K562 (cell line): ENCODE measurements around the gene CGNL1. TPM values are rescaled to one million over a fixed set of nuclear protein-coding genes. Genes with fewer than 3 reads are reported as not detected.

Source experiments
- ATAC-seq: fragments of 200-7000 bp; cut with Tn5 transposase; 3 replicates; pipeline ENCODE4 v1.9.1; 2020; ENCODE audit warnings: moderate library complexity
- BruUV-seq: library from RNA; stranded (reverse); fragments of 400-500 nt; replicated peaks from 2 replicates; lab custom pipeline; 2021; lab: Mats Ljungman, UMichigan
- CTCF ChIA-PET: fragments of 300-600 bp; formaldehyde crosslinking; extraction: SDS; loops from one replicate; lab custom pipeline; 2021; ENCODE audit warnings: low intra/inter-chr PET ratio; lab: Yijun Ruan, JAX
- POLR2A ChIA-PET: fragments of 300-600, 350-650 bp; sonication (Branson Sonifier 250); formaldehyde crosslinking; extraction: SDS; loops from one replicate; lab custom pipeline; 2021; ENCODE audit warnings: antibody characterized with exemption, inconsistent platforms; lab: Yijun Ruan, JAX
- DNase-seq, 4 experiments: peaks; one replicate each; pipeline versions ENCODE4 v3.0.0 to v3.0.0-alpha.2; 2011 to 2018; ENCODE audit warnings: low spot score in 3 of 4, mixed read lengths in 3 of 4; ENCODE audit errors: extremely low read depth in 1 of 4
- FAIRE-seq: peaks from 2 replicates; lab custom pipeline; 2011; peaks lifted over from hg19 to GRCh38; lab: Jason Lieb, UNC
- H2AFZ ChIP-seq: 2 replicates; pipeline ENCODE4 v1.6.0; 2011; ENCODE audit warnings: low read depth, low read length, control low read depth, inconsistent platforms
- H3K27ac ChIP-seq: fragments of 200-600 bp; 3 replicates; pipeline ENCODE4 v1.8.0; 2011; ENCODE audit warnings: low read depth, mild to moderate bottlenecking, control low read depth, inconsistent platforms, low read length, moderate library complexity, mixed read lengths; ENCODE audit errors: extremely low read depth
- H3K27me3 ChIP-seq, 2 experiments: fragments of 300-600 bp in 1 of 2; 2 replicates in 1 of 2; 3 replicates in 1 of 2; pipeline versions ENCODE4 v1.6.0 to v1.8.0; 2011; ENCODE audit warnings: inconsistent platforms in 2 of 2, low read length in 2 of 2, mild to moderate bottlenecking in 1 of 2, mixed read lengths in 1 of 2, moderate library complexity in 1 of 2; ENCODE audit not compliant: control insufficient read depth in 2 of 2, insufficient read depth in 2 of 2
- H3K36me3 ChIP-seq: fragments of 300-600 bp; 3 replicates; pipeline ENCODE4 v1.8.0; 2011; ENCODE audit warnings: mild to moderate bottlenecking, low read length, inconsistent platforms; ENCODE audit not compliant: control insufficient read depth, insufficient read depth
- H3K4me1 ChIP-seq, 2 experiments: fragments of 200-600 bp in 1 of 2; replicated peaks in 1 of 2; 2 replicates in 1 of 2; 3 replicates in 1 of 2; pipeline versions ENCODE4 v1.5.1 to v1.8.0; 2011; ENCODE audit warnings: inconsistent platforms in 2 of 2, low read length in 2 of 2, mild to moderate bottlenecking in 1 of 2, mixed read lengths in 1 of 2, moderate library complexity in 1 of 2; ENCODE audit not compliant: control insufficient read depth in 2 of 2, insufficient read depth in 2 of 2
- H3K4me2 ChIP-seq: 2 replicates; pipeline ENCODE4 v1.6.1; 2011; ENCODE audit warnings: low read length, control low read depth, inconsistent platforms, mixed read lengths; ENCODE audit not compliant: insufficient read depth
- H3K4me3 ChIP-seq: fragments of 200-600 bp; sonication (generic), shearing (Covaris generic); 2 replicates; pipeline ENCODE4 v1.5.1; 2016; ENCODE audit warnings: control low read depth, inconsistent platforms
- H3K79me2 ChIP-seq: fragments of 200-600 bp; 3 replicates; pipeline ENCODE4 v1.8.0; 2011; ENCODE audit warnings: low read length, inconsistent platforms; ENCODE audit not compliant: control insufficient read depth, insufficient read depth
- H3K9ac ChIP-seq, 2 experiments: 2 replicates each; pipeline versions ENCODE4 v1.6.0 to v1.6.1; 2011; ENCODE audit warnings: low read depth in 2 of 2, low read length in 2 of 2, control low read depth in 1 of 2, inconsistent platforms in 1 of 2, mild to moderate bottlenecking in 1 of 2, mixed read lengths in 1 of 2; ENCODE audit not compliant: insufficient read depth in 1 of 2
- H3K9me1 ChIP-seq: one replicate; pipeline ENCODE4 v1.6.0; 2011; ENCODE audit warnings: inconsistent platforms, mild to moderate bottlenecking, low read length, moderate library complexity; ENCODE audit not compliant: control insufficient read depth, insufficient read depth
- H3K9me3 ChIP-seq: replicated peaks from 2 replicates; pipeline ENCODE4 v1.5.1; 2011; ENCODE audit warnings: low read depth, low read length, inconsistent platforms; ENCODE audit not compliant: control insufficient read depth, insufficient read depth
- H4K20me1 ChIP-seq: replicated peaks from 2 replicates; pipeline ENCODE4 v1.6.1; 2011; ENCODE audit warnings: low read length, inconsistent platforms, mixed read lengths; ENCODE audit not compliant: control insufficient read depth, insufficient read depth
- MCM2 ChIP-seq: fragments of 450-650 bp; IDR thresholded peaks from 2 replicates; pipeline ENCODE4 v1.6.1; 2017; ENCODE audit warnings: low read depth, mild to moderate bottlenecking
- TBP ChIP-seq: optimal IDR thresholded peaks from 2 replicates; pipeline ENCODE3; 2011; ENCODE audit warnings: low read depth, low read length, improper control_type of control experiment
- ZNF347 ChIP-seq: fragments of 450-650 bp; formaldehyde crosslinking; IDR thresholded peaks from 2 replicates; pipeline ENCODE4 v1.4.0; 2020; ENCODE audit warnings: low read depth, mild to moderate bottlenecking, moderate library complexity
- WGBS: fragments of 100-300 bp; shearing (Covaris generic); methylation state at CpG from one replicate; pipeline ENCODE4 v1.1.6; 2016; ENCODE audit warnings: low coverage, mixed read lengths; ENCODE audit not compliant: insufficient coverage; ENCODE audit errors: missing lambda C conversion rate; 5-methylcytosine and 5-hydroxymethylcytosine counted together
- in situ Hi-C: fragments of 300-500 bp; cut with MboI; formaldehyde crosslinking; loops from 4 replicates; pipeline ENCODE4 v1.15.0; 2018; ENCODE audit warnings: inconsistent platforms, mixed read lengths
- intact Hi-C: fragments of 100-400 bp; cut with micrococcal nuclease; formaldehyde crosslinking; loops from 2 replicates; pipeline ENCODE4 v1.14.2; 2022
- polyA plus RNA-seq, 8 experiments: library from polyadenylated mRNA; depleted of rRNA in 4 of 8; stranded (reverse) in 5 of 8; unstranded in 3 of 8; fragments of >200 nt; fragmentation: Nextera tagmentation in 2 of 8; fragmentation: Illumina TruSeq in 1 of 8; extraction: Ambion mirVana in 2 of 8; extraction: Trizol in 1 of 8; gene quantifications; 2 replicates each; pipeline versions ENCODE4 v1.2.1 to v1.2.3, GENCODE V29; 2011 to 2014; ENCODE audit warnings: inconsistent platforms in 1 of 8, missing spikeins in 1 of 8
- total RNA-seq, 7 experiments: library from RNA; depleted of rRNA in 6 of 7; stranded (reverse); fragments of >200 nt in 6 of 7; fragmentation: Illumina TruSeq in 2 of 7; extraction: Trizol in 2 of 7; gene quantifications; 2 replicates each; pipeline versions ENCODE4 v1.2.1 to v1.2.3, GENCODE V29; 2011 to 2021; ENCODE audit warnings: low replicate concordance in 1 of 7
- TF ChIP-seq, protein P1 (sequence below): fragments of 250-450 bp; sonication (Bioruptor Pico); IDR thresholded peaks from 2 replicates; pipeline ENCODE4 v1.8.0; 2021; ENCODE audit warnings: moderate library complexity, mild to moderate bottlenecking, inconsistent platforms

CGNL1 gene
- total and polyA plus RNA-seq, 9 of the 15 experiments (the other 6 are each of a cell fraction or from before 2014, with no cell fraction given): 0.01 to 0.07 TPM; not detected in 7

GRCh38 chr15:57525581-57525980, 149.3 kb downstream of the CGNL1 start:
- 0% methylated on average over 2 of the region's 2 CpGs for WGBS
- BruUV-seq: no TSS peak
- no peaks in the 10 kb centered on the region for H3K9me1 ChIP-seq
- no peaks in the 10 kb centered on the region for H3K79me2 ChIP-seq
- ATAC-seq: no peak
- no peak overlapping the region for H2AFZ ChIP-seq
- intact Hi-C loops: loop anchor here (10.0 kb wide), 1 partner anchor 701 kb away; no protein-coding TSS in a partner anchor
- no peak for DNase-seq
- ChIA-PET POLR2A (interaction anchor here (0.6 kb wide), 1 partner anchor 184 kb away, joined by 3 read pairs; no protein-coding TSS in a partner anchor), CTCF (interaction anchor here (3.3 kb wide), 1 partner anchor 185 kb away, joined by 29 read pairs; no protein-coding TSS in a partner anchor)
- no peaks in the 10 kb centered on the region for H3K36me3 ChIP-seq
- no peak for FAIRE-seq
- no peaks in the 10 kb centered on the region for H3K4me1 ChIP-seq
- no peaks in the 10 kb centered on the region for H4K20me1 ChIP-seq
- H3K27me3 ChIP-seq: peaks cover 14 to 36% of the 10 kb centered on the region in 2 experiments; a peak in 4 of 5 replicates
- H3K4me3 ChIP-seq: no peak overlapping the region
- TF ChIP-seq TBP (no peak), MCM2 (no peak)
- TF ChIP-seq, protein P1, sequence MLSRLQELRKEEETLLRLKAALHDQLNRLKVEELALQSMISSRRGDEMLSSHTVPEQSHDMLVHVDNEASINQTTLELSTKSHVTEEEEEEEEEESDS: no peak
- no peak overlapping the region for H3K9ac ChIP-seq
- in situ Hi-C loops: loop anchor here (5.0 kb wide), 1 partner anchor 388 kb away; no protein-coding TSS in a partner anchor
- no peaks in the 10 kb centered on the region; the same call in 1 of the 2 replicates for H3K9me3 ChIP-seq
- no peak overlapping the region for H3K27ac ChIP-seq
- H3K4me2 ChIP-seq: no peak overlapping the region

- DNase-seq: no peak
- H3K27ac ChIP-seq: no peak overlapping the region
- TF ChIP-seq ZNF347 (CRISPR knock-in tag): no peak
These were observed 149.8 kb downstream of the CGNL1 start for GRCh38 chr15:57526076-57526475.

More at GRCh38 chr15:57526076-57526475, 149.8 kb downstream of the CGNL1 start:
- in situ Hi-C loops: loop anchor here (5.0 kb wide), 1 partner anchor 389 kb away; no protein-coding TSS in a partner anchor
- H2AFZ ChIP-seq: no peak overlapping the region
- no peak overlapping the region for H3K9ac ChIP-seq
- H3K79me2 ChIP-seq: no peaks in the 10 kb centered on the region
- FAIRE-seq: no peak
- no peaks in the 10 kb centered on the region for H3K9me1 ChIP-seq
- no peaks in the 10 kb centered on the region; the same call in 1 of the 2 replicates for H3K9me3 ChIP-seq
- no peaks in the 10 kb centered on the region for H3K4me1 ChIP-seq
- intact Hi-C loops: loop anchor here (2.0 to 10.0 kb wide), 2 partner anchors 701 to 1027 kb away; no protein-coding TSS in a partner anchor
- ChIA-PET CTCF (interaction anchor here (2.3 to 3.3 kb wide), 2 partner anchors 185 to 198 kb away, joined by 11 to 29 read pairs; no protein-coding TSS in a partner anchor), POLR2A (interaction anchor here (0.6 kb wide), 1 partner anchor 197 kb away, joined by 3 read pairs; no protein-coding TSS in a partner anchor)
- no peaks in the 10 kb centered on the region for H3K36me3 ChIP-seq
- H3K4me3 ChIP-seq: no peak overlapping the region
- no peaks in the 10 kb centered on the region for H4K20me1 ChIP-seq
- ATAC-seq: no peak
- peaks cover 16 to 32% of the 10 kb centered on the region in 2 experiments; a peak in 4 of 5 replicates for H3K27me3 ChIP-seq
- BruUV-seq: no TSS peak
- no peak overlapping the region for H3K4me2 ChIP-seq
